PFSK-1 (cell line): ENCODE measurements around the gene RAB3C.

Source experiments
- FOXP2 ChIP-seq: optimal IDR thresholded peaks from 2 replicates; pipeline ENCODE3; 2011; ENCODE audit warnings: borderline replicate concordance, control low read depth, inconsistent platforms; ENCODE audit not compliant: insufficient read depth; ENCODE audit errors: extremely low read length, extremely low read depth
- POLR2AphosphoS5 ChIP-seq: IDR thresholded peaks from 2 replicates; pipeline ENCODE4 v1.6.1; 2012; ENCODE audit warnings: low read depth, mild to moderate bottlenecking, control low read depth, low read length, moderate library complexity
- REST ChIP-seq, 2 experiments: IDR thresholded peaks; 2 replicates each; pipeline versions ENCODE4 v1.6.1 to v1.8.0; 2011 to 2012; ENCODE audit warnings: low read depth in 2 of 2, low read length in 2 of 2, control low read depth in 1 of 2, inconsistent platforms in 1 of 2, mild to moderate bottlenecking in 1 of 2, moderate library complexity in 1 of 2; ENCODE audit not compliant: insufficient read depth in 1 of 2
- SIN3A ChIP-seq: IDR thresholded peaks from 2 replicates; pipeline ENCODE4 v1.6.1; 2012; ENCODE audit warnings: mild to moderate bottlenecking, low read length, moderate library complexity, borderline replicate concordance; ENCODE audit not compliant: insufficient read depth
- TAF1 ChIP-seq: IDR thresholded peaks from 2 replicates; pipeline ENCODE4 v1.6.1; 2012; ENCODE audit warnings: low read length, control low read depth, borderline replicate concordance; ENCODE audit not compliant: insufficient read depth

Gene RAB3C

GRCh38 chr5:58753446-58753845 is 170.6 kb downstream of the RAB3C start:
- TF ChIP-seq SIN3A, result no peak
- no peak for TF ChIP-seq POLR2AphosphoS5

GRCh38 chr5:58754250-58754649 is 171.4 kb downstream of the RAB3C start:
- TF ChIP-seq TAF1 (no peak), FOXP2 (no peak), SIN3A (no peak), REST (IDR thresholded peaks at IDR 0.05; ENCODE audit: insufficient read depth in 1 of 2, low read depth in 2 of 2, low read length in 2 of 2) (no peak), POLR2AphosphoS5 (no peak)

GRCh38 chr5:58755397-58755796 is 172.5 kb downstream of the RAB3C start:
- no peak for TF ChIP-seq REST (IDR thresholded peaks at IDR 0.05; ENCODE audit: insufficient read depth in 1 of 2, low read depth in 2 of 2, low read length in 2 of 2)
- TF ChIP-seq FOXP2, result no peak
- TF ChIP-seq POLR2AphosphoS5, result no peak
- no peak for TF ChIP-seq SIN3A
- no peak for TF ChIP-seq TAF1

- no peak for TF ChIP-seq POLR2AphosphoS5
Measured at GRCh38 chr5:58759745-58760144, 176.9 kb downstream of the RAB3C start.

- TF ChIP-seq TAF1 (no peak), FOXP2 (no peak), REST (IDR thresholded peaks at IDR 0.05; ENCODE audit: insufficient read depth in 1 of 2, low read depth in 2 of 2, low read length in 2 of 2) (no peak), SIN3A (no peak), POLR2AphosphoS5 (no peak)
Measured at GRCh38 chr5:58760222-58760621, 177.3 kb downstream of the RAB3C start.

- TF ChIP-seq REST (IDR thresholded peaks at IDR 0.05; ENCODE audit: insufficient read depth in 1 of 2, low read depth in 2 of 2, low read length in 2 of 2) (no peak), FOXP2 (no peak), TAF1 (no peak), SIN3A (no peak), POLR2AphosphoS5 (no peak)
Measured at GRCh38 chr5:58761407-58761806, 178.5 kb downstream of the RAB3C start.
